Testis (tissue), 3 donors: ENCODE data around the gene VWA1. TPM values are rescaled to one million over a fixed set of nuclear protein-coding genes. Genes with fewer than 3 reads are reported as not detected.
"Not testable (repeated sequence)": the region's sequence is repeated elsewhere in the genome, so short reads cannot be mapped to it uniquely, and the experiment has no call there.

ENCODE experiments used
- DNase-seq: peaks from one replicate; pipeline ENCODE4 v3.0.0-alpha.2; 2019
- H3K27ac ChIP-seq, 2 donors: fragments of 200-600 bp; sonication (generic); one replicate each; pipeline ENCODE4 v1.5.1; 2019
- H3K27me3 ChIP-seq: fragments of 200-600 bp; sonication (generic); one replicate; pipeline ENCODE4 v1.5.1; 2019
- H3K36me3 ChIP-seq: fragments of 200-600 bp; sonication (generic); one replicate; pipeline ENCODE4 v1.5.1; 2017; ENCODE audit warnings: low read depth; ENCODE audit errors: missing control alignments
- H3K4me1 ChIP-seq: fragments of 200-600 bp; sonication (generic); one replicate; pipeline ENCODE4 v1.5.1; 2019
- H3K4me3 ChIP-seq, 2 donors: fragments of 200-600 bp; sonication (generic); one replicate each; pipeline ENCODE4 v1.5.1; 2017 to 2019
- H3K9me3 ChIP-seq: fragments of 200-600 bp; sonication (generic); one replicate; pipeline ENCODE4 v1.5.1; 2017
- CTCF ChIP-seq, 3 experiments: fragments of 450-650 bp in 2 of 3; fragments of 200-600 bp in 1 of 3; sonication (generic) in 1 of 3; IDR thresholded peaks; one replicate each; pipeline ENCODE4 v1.5.1; 2016 to 2019; ENCODE audit warnings: antibody characterized with exemption in 3 of 3, mild to moderate bottlenecking in 2 of 3, moderate library complexity in 1 of 3
- POLR2A ChIP-seq: fragments of 450-650 bp; IDR thresholded peaks from one replicate; pipeline ENCODE4 v1.6.1; 2017; ENCODE audit warnings: antibody characterized with exemption, mild to moderate bottlenecking, moderate library complexity
- WGBS, 2 donors: methylation state at CpG; one replicate each; pipeline ENCODE4 v1.1.5; 2018; 5-methylcytosine and 5-hydroxymethylcytosine counted together
- intact Hi-C: fragments of 100-400 bp; cut with DNase I; formaldehyde crosslinking; loops from one replicate; pipeline ENCODE4 v1.15.1; 2023; ENCODE audit warnings: low total_unique reads
- polyA plus RNA-seq: library from polyadenylated mRNA; stranded (reverse); fragments of 350-450 nt; fragmentation: Illumina TruSeq; extraction: RNeasy Lipid Tissue Mini Kit (QIAGEN cat#74804); gene quantifications from one replicate; pipeline ENCODE4 v1.2.3, GENCODE V29; 2014; ENCODE audit warnings: low read depth, low replicate concordance; ENCODE audit not compliant: insufficient read depth
- total RNA-seq, 2 donors: library from RNA; depleted of rRNA; stranded (reverse); fragments of >200 nt; gene quantifications; one replicate each; pipeline ENCODE4 v1.2.3, GENCODE V29; 2016

Gene VWA1
- total and polyA plus RNA-seq, 3 donors from 2014 or later: 46.6 to 90.6 (median 64.0) TPM

GRCh38 chr1:1439546-1440261, 4.2 kb downstream of the VWA1 start:
- 62 to 78% methylated on average over 9 to 77 of the region's 82 CpGs for WGBS, 2 donors

DNA sequence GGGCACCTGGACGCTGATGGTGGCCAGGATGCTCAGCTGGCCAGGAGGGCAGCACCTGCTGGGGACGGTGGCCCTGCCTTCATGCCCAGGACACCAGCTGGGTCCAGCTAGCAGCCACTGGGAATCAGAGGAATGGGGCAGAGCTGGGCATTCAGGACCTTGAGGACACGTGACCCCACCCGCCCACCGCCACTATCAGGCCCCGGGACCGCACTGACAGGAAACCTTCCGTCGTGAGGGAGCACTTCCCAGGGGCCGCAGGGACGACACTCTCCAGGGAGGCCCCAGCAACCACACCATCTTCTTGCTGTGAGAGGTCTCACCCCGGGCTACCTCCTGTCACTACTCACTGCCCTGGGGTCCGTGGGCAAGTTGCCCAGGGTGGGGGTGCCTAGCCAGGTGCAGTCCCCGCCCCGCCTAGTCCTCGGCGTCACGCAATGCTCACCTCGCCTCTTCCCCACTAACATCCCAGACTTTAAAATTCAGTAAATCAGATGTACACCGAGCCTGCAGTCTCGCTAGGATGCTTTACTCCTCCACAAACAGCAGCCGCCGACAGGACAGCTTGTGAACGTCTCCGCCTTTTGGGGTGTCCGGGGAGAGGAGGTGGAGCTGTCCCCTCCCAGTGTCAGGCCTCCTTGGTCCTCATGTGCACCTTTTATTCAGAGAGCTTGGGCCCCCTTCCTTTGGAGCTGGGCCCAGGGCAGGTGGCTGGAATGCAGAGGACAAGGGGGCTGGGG, 4.9 kb downstream of the VWA1 start:
- DNase-seq: no peak
- intact Hi-C loops: no loop called here
- H3K27ac ChIP-seq: peak overlapping the region in 1 of 2 donors; percentile 35

More at GRCh38 chr1:1439546-1440261, 4.2 kb downstream of the VWA1 start:
- TF ChIP-seq POLR2A (no peak), CTCF (IDR thresholded peaks at IDR 0.05) (no peak)
- H3K27me3 ChIP-seq: no peaks in the 10 kb centered on the region
- H3K4me1 ChIP-seq: peaks cover 50% of the 10 kb centered on the region
- H3K36me3 ChIP-seq: no peaks in the 10 kb centered on the region
- no peak for DNase-seq
- no peak overlapping the region for H3K27ac ChIP-seq
- H3K9me3 ChIP-seq: no peaks in the 10 kb centered on the region
- H3K4me3 ChIP-seq: no peak overlapping the region
- intact Hi-C loops: no loop called here

GRCh38 chr1:1441002-1441888, 5.8 kb downstream of the VWA1 start:
- TF ChIP-seq CTCF (IDR thresholded peaks at IDR 0.05) (peak; percentile 58 to 92 (median 82)), POLR2A (no peak)
- Histone ChIP-seq H3K9me3 (no peaks in the 10 kb centered on the region), H3K27me3 (no peaks in the 10 kb centered on the region), H3K27ac (peak overlapping the region in 1 of 2 donors; percentile 35), H3K36me3 (no peaks in the 10 kb centered on the region), H3K4me3 (no peak overlapping the region), H3K4me1 (peaks cover 40% of the 10 kb centered on the region)
- intact Hi-C loops: no loop called here
- peak; percentile 57 for DNase-seq
- WGBS, 2 donors: 41 to 47% methylated on average over 6 to 29 of the region's 29 CpGs

More for the DNA sequence above, 4.9 kb downstream of the VWA1 start:
- Histone ChIP-seq H3K4me1 (peaks cover 43% of the 10 kb centered on the region), H3K36me3 (no peaks in the 10 kb centered on the region), H3K4me3 (no peak overlapping the region), H3K27me3 (no peaks in the 10 kb centered on the region), H3K9me3 (no peaks in the 10 kb centered on the region)
- 70 to 77% methylated on average over 20 to 25 of the region's 26 CpGs for WGBS, 2 donors
- TF ChIP-seq CTCF (IDR thresholded peaks at IDR 0.05) (no peak), POLR2A (no peak)

GRCh38 chr1:1442069-1442770, 6.7 kb downstream of the VWA1 start:
- no peaks in the 10 kb centered on the region for H3K36me3 ChIP-seq
- 65 to 69% methylated on average over 29 to 32 of the region's 32 CpGs for WGBS, 2 donors
- H3K4me3 ChIP-seq: no peak overlapping the region
- H3K27me3 ChIP-seq: no peaks in the 10 kb centered on the region
- no peak overlapping the region for H3K27ac ChIP-seq
- peaks cover 30% of the 10 kb centered on the region for H3K4me1 ChIP-seq
- DNase-seq: no peak
- intact Hi-C loops: no loop called here
- no peaks in the 10 kb centered on the region for H3K9me3 ChIP-seq
- TF ChIP-seq CTCF (IDR thresholded peaks at IDR 0.05) (no peak), POLR2A (no peak)

- H3K27ac ChIP-seq, intact Hi-C loops, H3K4me1 ChIP-seq, H3K27me3 ChIP-seq, H3K36me3 ChIP-seq, H3K4me3 ChIP-seq, H3K9me3 ChIP-seq, DNase-seq: not testable (repeated sequence)
- WGBS, 2 donors: 91 to 92% methylated on average over 18 to 19 of the region's 19 CpGs
Measured at GRCh38 chr1:1446631-1447030, 11.1 kb downstream of the VWA1 start.
